Measurements from ENCODE around the gene ARHGAP24.
A peak's percentile ranks its signal among the peaks of the same experiment; 100 is the strongest.

Gene ARHGAP24

DNA sequence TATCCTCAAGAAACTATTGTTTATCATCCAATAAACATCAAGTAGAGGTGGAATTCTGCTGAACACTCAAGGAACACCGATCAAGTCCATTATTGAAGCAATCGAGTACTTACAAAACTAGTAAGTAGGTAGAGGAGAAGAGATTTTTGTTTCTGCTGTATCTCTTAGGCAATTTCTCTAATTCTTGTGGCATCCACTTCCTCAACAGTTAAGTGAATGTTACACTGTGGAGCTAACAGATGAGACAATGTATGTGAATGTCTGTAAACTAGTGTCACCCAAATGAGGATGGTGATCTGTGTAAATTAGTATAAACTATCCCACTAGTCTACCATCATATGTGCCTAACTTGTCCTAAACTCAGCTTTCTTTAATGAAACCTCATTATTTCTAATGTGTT lies 261.6 kb downstream of the ARHGAP24 start:
- DNase-seq (ENCODE audit: low read depth, low spot score), result no peak

- DNase-seq (ENCODE audit: low read depth, low spot score), result no peak
These were observed 262.3 kb downstream of the ARHGAP24 start for GRCh38 chr4:85737254-85737653.

DNA sequence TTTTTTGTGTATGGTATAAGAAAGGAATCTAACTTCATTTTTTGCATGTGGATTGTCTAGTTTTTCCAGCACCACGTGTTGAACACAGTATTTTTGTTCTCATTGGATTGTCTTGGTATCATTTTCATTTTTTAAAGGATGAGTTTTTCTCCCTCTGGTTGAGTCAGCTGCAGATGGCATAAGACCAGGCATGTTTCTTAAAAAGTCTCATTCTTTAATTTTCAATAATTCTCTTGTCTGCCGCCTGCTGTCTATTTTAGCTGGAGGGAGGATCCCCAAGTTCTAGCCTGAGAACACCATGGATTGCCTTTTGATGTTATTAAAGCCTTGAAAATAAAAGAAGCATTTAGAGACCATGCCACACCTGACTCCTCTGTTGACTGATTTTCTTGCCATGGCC lies 263.8 kb downstream of the ARHGAP24 start:
- DNase-seq (ENCODE audit: low read depth, low spot score), result no peak

- DNase-seq (ENCODE audit: low read depth, low spot score), result no peak
These were observed 265.5 kb downstream of the ARHGAP24 start for GRCh38 chr4:85740431-85740861.

GRCh38 chr4:85741381-85741780 lies 266.4 kb downstream of the ARHGAP24 start:
- no peak for DNase-seq (ENCODE audit: low read depth, low spot score)

DNA sequence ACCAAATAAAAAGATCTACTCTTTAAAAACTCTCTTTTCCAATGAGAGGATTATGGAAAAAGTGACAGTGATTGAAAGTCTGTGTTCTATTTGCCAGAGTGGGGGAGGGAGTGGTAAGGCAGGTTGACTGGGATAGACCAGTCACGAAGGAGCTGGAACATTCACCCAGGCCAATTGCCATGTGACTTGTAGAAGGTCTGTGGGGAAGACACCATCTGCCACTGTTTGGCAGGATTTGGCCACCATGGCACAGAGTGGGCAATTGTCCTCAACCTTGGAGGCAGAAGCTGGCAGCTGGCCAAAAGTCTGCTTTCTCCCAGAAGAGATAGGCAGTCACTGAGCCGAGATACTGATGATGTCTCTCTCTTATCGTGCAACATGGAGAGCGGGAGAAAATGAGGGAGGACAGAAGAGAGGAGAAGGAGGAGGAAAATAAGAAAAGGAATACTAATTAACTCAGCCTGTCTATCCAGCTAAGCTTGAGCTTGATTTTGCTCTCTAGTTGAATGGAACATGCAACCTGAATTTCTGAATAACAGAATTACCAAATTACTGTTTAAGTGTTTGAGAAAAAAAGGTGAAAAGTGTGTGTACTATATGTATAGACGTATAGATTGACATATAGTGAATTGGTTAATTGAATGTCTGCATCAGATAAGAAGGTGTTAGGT lies 267.1 kb downstream of the ARHGAP24 start:
- DNase-seq (ENCODE audit: low read depth, low spot score), result no peak

GRCh38 chr4:85744950-85745349 lies 270.0 kb downstream of the ARHGAP24 start:
- DNase-seq (ENCODE audit: low read depth, low spot score), result no peak

DNA sequence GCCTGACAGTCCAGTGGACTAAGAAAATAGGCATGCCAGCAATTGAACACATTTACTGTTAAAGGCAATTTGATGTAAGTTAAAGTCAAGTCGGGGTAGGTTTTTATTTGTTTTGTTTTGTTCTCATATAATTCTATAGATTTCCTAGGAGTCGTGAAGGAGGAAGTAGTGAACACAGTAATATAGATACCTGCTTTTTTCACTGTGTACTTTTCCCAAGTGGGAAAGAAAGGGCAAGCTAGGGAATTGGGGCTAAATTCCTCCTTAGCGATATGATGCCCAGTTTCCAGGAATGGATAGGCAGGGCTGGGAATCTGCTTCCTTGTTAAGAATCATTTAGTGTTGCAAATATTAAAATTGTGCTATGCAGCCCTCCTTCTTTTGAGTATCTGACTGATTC lies 271.0 kb downstream of the ARHGAP24 start:
- DNase-seq (ENCODE audit: low read depth, low spot score), result no peak

DNA sequence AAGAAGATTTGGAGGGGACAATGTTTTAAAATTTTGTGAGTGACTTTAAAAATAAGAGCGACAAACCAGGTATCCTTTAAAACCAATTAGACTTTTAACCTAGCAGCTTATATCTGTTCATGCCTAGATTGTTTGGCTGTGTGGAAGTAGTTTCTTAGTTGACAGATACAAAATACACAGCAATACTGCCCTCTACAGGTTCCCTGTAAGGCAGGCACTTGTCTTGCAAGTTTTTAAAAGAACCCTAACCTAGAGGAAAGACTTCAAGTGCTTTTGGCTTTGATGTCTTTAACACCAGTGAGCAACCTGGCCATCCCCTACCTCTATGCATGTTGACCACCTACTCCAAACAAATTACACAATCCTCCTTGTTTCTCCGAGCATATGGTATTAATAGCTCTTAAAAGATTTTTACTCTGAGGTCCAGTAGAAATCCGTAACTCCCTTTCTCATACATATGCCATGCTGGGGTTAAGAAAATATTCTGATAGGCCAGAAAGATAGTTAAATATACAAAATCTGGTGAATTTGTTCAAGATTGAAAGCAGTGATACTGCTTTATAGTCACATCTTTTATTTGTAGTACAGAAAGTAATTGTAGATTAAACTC lies 273.0 kb downstream of the ARHGAP24 start:
- DNase-seq (ENCODE audit: low read depth, low spot score), result peak; percentile 40

DNA sequence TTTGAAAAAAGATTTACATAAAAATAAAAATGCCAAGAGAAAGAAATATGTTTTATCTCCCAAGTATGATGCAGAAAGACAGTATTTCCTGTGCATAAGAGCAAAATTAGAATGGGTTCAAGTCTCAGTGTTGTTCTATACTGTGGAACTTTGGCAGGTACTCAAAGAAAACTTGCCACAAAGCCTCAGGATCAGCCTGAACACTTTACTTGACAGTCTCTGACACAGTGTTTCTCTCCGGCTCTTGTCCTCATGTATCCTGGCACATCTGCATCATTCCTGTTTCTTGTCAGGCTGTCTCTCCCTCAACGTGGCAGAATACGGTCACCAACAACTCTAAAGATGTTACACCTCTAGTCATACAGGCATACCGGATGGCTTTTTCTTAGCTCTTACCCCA lies 273.7 kb downstream of the ARHGAP24 start:
- DNase-seq (ENCODE audit: low read depth, low spot score), result no peak

DNA sequence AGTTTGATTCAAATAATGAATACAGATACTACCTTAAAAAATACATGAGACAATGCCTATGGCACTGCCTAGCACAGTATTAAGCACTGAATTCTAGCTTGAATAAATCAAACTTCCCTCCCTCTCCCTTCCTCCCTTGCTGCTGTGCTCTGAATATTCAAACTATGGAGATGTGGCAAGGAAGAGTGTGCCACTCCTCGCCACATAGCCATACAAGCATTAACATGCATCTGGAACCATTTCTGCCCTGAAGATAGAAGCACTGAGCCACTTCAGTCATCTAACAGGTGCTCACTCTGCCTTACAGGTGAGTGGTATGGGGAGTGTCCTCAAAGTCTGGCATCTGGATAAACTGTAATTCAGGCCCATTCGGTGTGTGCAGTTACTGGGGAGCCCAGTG lies 276.9 kb downstream of the ARHGAP24 start:
- no peak for DNase-seq (ENCODE audit: low read depth, low spot score)

DNA sequence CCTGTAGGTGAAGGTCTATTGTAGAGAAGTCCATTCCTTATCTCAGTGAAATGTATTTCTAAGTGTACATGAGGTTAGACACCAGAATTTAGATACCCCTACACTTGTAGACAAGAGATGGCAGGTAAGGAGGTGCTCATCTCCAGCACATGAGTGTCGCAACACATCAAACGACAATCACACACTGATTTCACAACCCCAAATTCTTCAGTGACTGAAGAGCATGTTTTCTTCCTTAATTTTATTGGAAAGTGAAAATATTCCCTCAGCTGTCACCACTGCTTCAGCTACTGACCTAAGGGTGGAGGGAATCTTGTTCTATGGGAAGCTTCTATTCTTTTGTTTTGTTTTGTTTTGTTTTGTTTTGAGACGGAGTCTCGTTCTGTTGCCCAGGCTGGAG lies 280.3 kb downstream of the ARHGAP24 start:
- no peak for DNase-seq (ENCODE audit: low read depth, low spot score)

DNA sequence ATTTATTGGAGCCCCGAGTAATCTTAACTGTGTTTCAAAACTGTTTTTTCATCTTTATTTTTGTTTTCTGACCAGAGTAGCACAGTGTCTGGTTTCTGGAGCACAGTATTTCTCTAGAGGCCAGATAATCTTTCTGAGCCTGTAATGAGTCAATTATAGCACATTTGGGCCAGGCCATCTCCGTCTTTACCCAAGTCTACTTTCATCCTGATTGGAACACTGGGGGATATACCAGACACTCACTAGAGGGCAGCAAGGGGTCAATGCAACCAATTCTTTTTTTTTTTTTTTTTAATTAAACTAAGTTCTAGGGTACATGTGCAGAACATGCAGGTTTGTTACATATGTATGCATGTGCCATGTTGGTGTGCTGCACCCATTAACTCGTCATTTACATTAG lies 282.0 kb downstream of the ARHGAP24 start:
- DNase-seq (ENCODE audit: low read depth, low spot score), result no peak

DNA sequence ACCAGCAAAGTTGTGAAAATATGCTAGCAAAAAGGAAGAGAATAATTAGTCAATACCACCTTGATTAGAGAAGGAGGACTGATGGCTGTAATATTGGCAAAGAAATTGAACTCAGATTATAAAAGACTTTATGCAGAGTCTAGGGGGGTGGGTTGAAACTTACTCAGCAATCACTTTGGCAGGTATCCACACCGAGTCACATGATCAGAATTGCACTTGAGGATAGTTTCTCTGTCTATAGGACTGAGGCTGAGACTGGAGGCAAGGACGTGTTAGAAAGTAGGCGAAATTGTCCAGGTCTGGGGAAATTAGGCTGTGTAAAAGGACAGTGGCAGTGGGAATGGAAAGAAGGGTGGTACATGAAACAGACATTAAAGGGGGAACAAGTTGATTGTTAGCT lies 284.4 kb downstream of the ARHGAP24 start:
- no peak for DNase-seq (ENCODE audit: low read depth, low spot score)

GRCh38 chr4:85760511-85760910 lies 285.6 kb downstream of the ARHGAP24 start:
- no peak for DNase-seq (ENCODE audit: low read depth, low spot score)

DNA sequence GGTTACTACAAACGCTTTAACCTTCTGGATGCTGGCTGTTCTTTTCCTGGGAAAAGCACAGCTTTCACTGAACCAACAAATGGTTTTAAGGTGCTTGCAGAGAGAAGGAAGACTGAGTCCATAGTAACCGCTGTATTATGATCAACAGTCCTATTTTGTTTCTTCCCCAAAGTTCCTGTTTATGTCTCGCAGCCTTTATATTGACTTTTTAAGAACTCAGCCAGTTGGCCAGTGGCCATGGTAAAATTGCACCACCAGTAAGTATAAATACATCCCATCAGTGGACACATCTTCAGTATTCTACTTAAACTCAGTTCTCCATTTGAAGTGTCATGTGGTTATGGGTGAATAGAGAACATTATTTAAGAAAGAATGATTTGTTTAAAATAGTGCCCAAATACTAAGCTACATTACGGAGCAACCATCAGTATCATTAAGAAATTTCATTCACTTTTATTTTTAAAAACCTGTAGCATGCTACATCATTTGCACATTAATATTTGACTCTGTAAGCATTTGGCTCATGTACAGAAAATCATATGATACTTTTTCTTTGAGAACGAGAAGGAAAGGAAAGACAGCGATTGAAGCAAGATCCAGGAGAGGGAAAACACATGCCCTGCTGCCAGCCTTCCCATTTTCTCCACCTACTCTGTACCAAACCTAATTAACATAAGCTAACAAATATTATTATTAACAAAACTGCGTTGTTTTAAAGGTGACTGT lies 287.0 kb downstream of the ARHGAP24 start:
- DNase-seq (ENCODE audit: low read depth, low spot score), result no peak

- DNase-seq (ENCODE audit: low read depth, low spot score), result no peak
These were observed 287.6 kb downstream of the ARHGAP24 start for GRCh38 chr4:85762529-85762871.

DNA sequence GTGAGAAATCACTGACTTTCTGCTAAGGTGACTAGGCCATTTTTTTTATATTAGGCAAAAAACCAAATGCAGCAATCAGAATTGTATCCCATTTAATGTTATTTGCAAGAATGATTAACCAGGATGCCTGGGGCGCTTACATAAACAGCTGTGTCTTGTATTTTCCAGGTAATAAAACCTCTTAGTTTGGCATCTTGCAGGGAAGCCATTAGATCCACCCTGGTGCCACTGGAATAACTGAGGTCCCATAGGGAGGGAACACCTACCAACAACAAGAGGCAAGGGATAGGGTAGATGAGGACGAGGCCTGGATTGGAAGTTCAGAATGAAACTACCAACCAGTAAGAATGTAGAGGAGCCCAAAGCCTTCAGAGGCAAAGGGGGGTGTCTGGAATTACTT lies 288.3 kb downstream of the ARHGAP24 start:
- no peak for DNase-seq (ENCODE audit: low read depth, low spot score)

DNA sequence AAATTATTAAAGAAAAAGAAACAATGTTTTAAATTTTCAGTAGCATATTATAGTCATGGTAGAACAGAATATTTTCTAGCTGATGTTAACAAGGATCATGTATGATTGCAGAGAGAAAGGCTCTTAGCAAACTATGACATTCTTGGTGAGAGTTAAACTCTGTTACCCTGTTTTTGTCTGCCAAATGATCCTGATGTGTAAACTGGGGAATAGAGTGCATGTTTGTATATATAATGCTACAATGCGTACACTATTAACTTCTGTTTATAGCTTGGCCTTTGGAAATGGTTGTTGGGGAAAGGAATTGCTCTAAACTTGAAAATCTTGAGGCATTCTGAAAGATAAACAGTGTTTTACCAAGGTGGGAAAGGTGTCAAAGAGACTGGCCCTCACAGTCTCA lies 292.7 kb downstream of the ARHGAP24 start:
- no peak for DNase-seq (ENCODE audit: low read depth, low spot score)

DNA sequence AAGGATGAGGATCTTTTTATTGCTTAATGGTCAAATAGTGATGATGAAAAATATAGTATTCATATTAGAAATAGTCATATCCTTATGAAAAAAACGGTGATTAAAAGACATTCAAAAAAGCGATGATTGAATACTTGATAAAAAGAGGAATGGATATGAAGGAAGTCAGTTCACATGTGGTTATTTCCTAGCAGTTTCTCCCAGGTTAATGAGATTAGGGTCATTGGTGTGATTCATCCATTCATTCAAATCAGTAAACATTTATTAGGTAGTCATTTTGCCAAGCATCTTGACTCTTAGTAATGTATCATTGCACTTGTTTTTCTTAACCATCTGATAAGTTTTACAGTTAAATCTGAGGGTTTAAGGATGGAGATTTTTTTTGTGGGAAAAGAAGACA lies 294.1 kb downstream of the ARHGAP24 start:
- DNase-seq (ENCODE audit: low read depth, low spot score), result no peak

DNA sequence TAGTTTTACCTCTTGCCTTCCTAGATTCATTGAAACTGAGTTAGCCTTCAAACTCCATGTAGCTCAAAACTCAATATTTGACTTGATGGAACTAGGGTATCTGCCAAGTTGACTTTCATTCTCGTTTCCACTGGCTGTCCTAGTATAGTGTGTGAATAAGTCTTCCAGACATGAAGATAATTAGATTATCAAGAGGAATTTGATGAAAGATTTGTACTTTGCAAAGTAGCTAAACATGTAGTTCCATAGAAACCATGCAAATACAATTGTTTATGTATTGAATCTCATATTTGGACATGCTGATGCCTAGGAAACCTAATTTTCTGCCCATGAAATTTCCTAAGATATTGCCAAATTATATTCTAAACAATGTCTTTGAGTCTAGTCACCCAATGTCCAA lies 297.5 kb downstream of the ARHGAP24 start:
- DNase-seq (ENCODE audit: low read depth, low spot score), result no peak

DNA sequence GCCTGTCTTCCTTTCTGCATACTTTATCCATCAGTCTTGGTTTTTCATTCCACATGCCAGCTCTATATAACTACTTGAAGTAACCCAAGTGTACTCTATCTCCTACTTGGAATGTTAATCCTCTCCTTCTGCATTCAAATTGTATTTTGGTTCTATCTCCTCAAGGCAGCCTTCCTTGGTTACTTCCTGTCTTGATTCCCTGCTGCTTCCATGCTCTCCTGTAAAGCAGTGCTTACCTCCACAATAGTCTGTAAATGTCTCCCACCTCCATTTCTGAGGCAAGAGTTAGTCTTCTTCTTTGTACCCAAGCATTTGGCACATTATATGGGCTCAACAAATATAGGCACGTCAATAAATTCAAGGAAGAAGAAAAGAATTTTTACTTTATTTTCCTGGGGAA lies 298.4 kb downstream of the ARHGAP24 start:
- DNase-seq (ENCODE audit: low read depth, low spot score), result peak; percentile 45

DNA sequence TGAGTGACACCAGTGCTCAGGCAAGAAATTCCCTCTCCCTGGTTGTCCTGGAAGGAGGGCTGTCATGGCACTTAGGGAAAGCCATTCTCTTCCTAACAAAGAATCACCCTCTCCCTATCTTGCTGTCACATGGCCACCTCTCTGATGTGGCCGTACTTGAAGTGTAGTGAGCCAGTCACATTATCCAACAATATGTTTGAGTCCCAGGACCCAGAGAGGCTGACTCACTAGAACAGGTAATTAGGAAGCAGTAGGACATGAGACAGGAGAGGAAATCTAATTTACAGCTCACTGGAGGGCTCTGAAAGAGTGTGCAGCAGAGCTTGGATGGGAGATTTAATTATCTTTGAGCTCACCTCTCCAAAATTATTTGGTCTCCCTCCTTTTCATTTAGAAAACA lies 299.1 kb downstream of the ARHGAP24 start:
- DNase-seq (ENCODE audit: low read depth, low spot score), result no peak

Measured in iPS DF 19.7 (cell line).